Upper lobe of left lung (tissue), 4 donors: ENCODE measurements around the gene RASGRP4.

ENCODE experiments used
- CTCF ChIP-seq, 6 experiments: fragments of 450-650 bp in 4 of 6; fragments of 200-600 bp in 2 of 6; sonication (generic) in 2 of 6; IDR thresholded peaks; one replicate each; pipeline ENCODE4 v1.5.1; 2016 to 2019; ENCODE audit warnings: antibody characterized with exemption in 6 of 6
- EP300 ChIP-seq, 4 donors: sonication (generic); formaldehyde crosslinking; IDR thresholded peaks; one replicate each; pipeline ENCODE4 v1.5.1; 2017; ENCODE audit warnings: antibody characterized with exemption in 4 of 4, control low read depth in 2 of 4
- POLR2A ChIP-seq, 4 donors: fragments of 450-650 bp; IDR thresholded peaks; one replicate each; pipeline ENCODE4 v1.5.1; 2016 to 2017; ENCODE audit warnings: antibody characterized with exemption in 4 of 4, mild to moderate bottlenecking in 2 of 4
- POLR2AphosphoS5 ChIP-seq, 2 donors: sonication (generic); formaldehyde crosslinking; IDR thresholded peaks; one replicate each; pipeline ENCODE4 v1.5.1; 2017; ENCODE audit warnings: antibody characterized with exemption in 2 of 2

- TF ChIP-seq CTCF (IDR thresholded peaks at IDR 0.05) (no peak), POLR2A (IDR thresholded peaks at IDR 0.05) (no peak), POLR2AphosphoS5 (IDR thresholded peaks at IDR 0.05) (no peak), EP300 (IDR thresholded peaks at IDR 0.05) (no peak)
These were observed 31.5 kb downstream of the RASGRP4 start for GRCh38 chr19:38394488-38394887.
